NB4 (cell line): Measurements from ENCODE around the gene TEX2.

Source experiments
- CTCF ChIP-seq: IDR thresholded peaks from one replicate; pipeline ENCODE4 v1.5.1; 2012; ENCODE audit warnings: low read depth, low read length
- MAX ChIP-seq: IDR thresholded peaks from 2 replicates; pipeline ENCODE4 v1.6.1; 2011; ENCODE audit warnings: low read depth, low read length
- POLR2A ChIP-seq: IDR thresholded peaks from 2 replicates; pipeline ENCODE4 v1.6.1; 2011; ENCODE audit warnings: mild to moderate bottlenecking; ENCODE audit not compliant: insufficient read length; ENCODE audit errors: extremely low read depth

- TF ChIP-seq POLR2A: no peak
- TF ChIP-seq CTCF: no peak
- TF ChIP-seq MAX: no peak
These were observed 117.7 kb downstream of the TEX2 start for GRCh38 chr17:64145375-64145750.
